ENCODE measurements around the gene KCNQ4. TPM values are rescaled to one million over a fixed set of nuclear protein-coding genes. Genes with fewer than 3 reads are reported as not detected.

The KCNQ4 gene
- polyA plus RNA-seq, 1 donor: 44.5 TPM

- no peak for DNase-seq
Observed at GRCh38 chr1:40820911-40821693, 37.5 kb downstream of the KCNQ4 start.

- DNase-seq: no peak
Observed at GRCh38 chr1:40822890-40823289, 39.3 kb downstream of the KCNQ4 start.

GRCh38 chr1:40823345-40823744, 39.8 kb downstream of the KCNQ4 start:
- no peak for DNase-seq

GRCh38 chr1:40823983-40824382, 40.4 kb downstream of the KCNQ4 start:
- DNase-seq: no peak

- no peak for DNase-seq
Observed at GRCh38 chr1:40824591-40825434, 41.2 kb downstream of the KCNQ4 start.

GRCh38 chr1:40825435-40825788, 41.8 kb downstream of the KCNQ4 start:
- DNase-seq: no peak

GRCh38 chr1:40825996-40826395, 42.4 kb downstream of the KCNQ4 start:
- DNase-seq: no peak

- DNase-seq: no peak
Observed at GRCh38 chr1:40829631-40830245, 46.2 kb downstream of the KCNQ4 start.

- DNase-seq: no peak
Observed at GRCh38 chr1:40830419-40830943, 46.9 kb downstream of the KCNQ4 start.

GRCh38 chr1:40831001-40831732, 47.6 kb downstream of the KCNQ4 start:
- DNase-seq: no peak

GRCh38 chr1:40833979-40834378, 50.4 kb downstream of the KCNQ4 start:
- DNase-seq: no peak

GRCh38 chr1:40834968-40835545, 51.5 kb downstream of the KCNQ4 start:
- DNase-seq: no peak

GRCh38 chr1:40836283-40836682, 52.7 kb downstream of the KCNQ4 start:
- DNase-seq: no peak

- no peak for DNase-seq
Observed at GRCh38 chr1:40837601-40838000, 54.0 kb downstream of the KCNQ4 start.

- DNase-seq: no peak
Observed at GRCh38 chr1:40838045-40838979, 54.7 kb downstream of the KCNQ4 start.

- DNase-seq: no peak
Observed at GRCh38 chr1:40838980-40839942, 55.7 kb downstream of the KCNQ4 start.

GRCh38 chr1:40839943-40840335, 56.4 kb downstream of the KCNQ4 start:
- DNase-seq: no peak

- no peak for DNase-seq
Observed at GRCh38 chr1:40840526-40841323, 57.1 kb downstream of the KCNQ4 start.

- DNase-seq: no peak
Observed at GRCh38 chr1:40841602-40842001, 58.0 kb downstream of the KCNQ4 start.
